22Rv1 (cell line): Measurements from ENCODE around the gene ENPP6.

Experiments used
- CTCF ChIP-seq: fragments of 450-650 bp; IDR thresholded peaks from 2 replicates; pipeline ENCODE4 v1.5.1; 2017; ENCODE audit warnings: mild to moderate bottlenecking
- ZFX ChIP-seq: fragments of 450-650 bp; IDR thresholded peaks from 2 replicates; pipeline ENCODE4 v1.6.1; 2017; ENCODE audit warnings: antibody characterized with exemption, borderline replicate concordance

DNA sequence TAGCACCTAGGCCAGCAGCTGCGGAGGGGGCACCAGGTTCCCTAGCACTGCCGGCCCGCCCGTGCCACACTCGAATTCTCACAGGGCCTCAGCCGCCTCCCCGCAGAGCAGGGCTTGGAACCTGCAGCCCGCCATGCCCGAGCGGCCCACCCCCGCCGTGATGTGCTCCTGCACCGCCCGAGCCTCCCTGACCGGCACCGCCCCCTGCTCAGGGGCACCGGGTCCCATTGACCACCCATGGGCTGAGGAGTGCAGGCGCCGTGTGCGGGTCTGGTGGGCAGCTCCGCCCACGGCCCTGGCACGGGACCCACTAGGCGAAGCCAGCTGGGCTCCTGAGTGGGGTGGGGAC is 35.4 kb upstream of the ENPP6 start:
- TF ChIP-seq CTCF = no peak
- TF ChIP-seq ZFX = no peak
